Measurements from ENCODE around the gene PPARG.

The PPARG gene

DNA sequence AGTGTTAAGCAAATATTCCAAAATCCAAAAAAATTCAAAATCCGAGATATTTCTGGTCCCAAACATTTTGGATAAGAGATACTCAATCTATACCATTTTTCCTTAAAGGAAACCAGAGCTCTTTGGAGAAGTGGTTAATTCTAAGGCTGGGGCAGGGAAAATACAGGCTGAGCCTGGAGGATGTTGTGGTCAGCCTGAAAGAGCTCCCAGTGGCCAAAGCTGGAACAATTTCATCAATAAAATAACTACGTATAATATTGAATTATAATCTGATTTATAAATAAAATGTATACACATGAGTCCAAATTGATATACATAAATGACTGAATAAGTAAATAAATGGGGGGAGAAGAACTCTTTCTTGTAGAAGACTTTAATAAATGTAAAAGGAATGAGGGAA, 24.6 kb downstream of the PPARG start:
- no peak for DNase-seq

DNA sequence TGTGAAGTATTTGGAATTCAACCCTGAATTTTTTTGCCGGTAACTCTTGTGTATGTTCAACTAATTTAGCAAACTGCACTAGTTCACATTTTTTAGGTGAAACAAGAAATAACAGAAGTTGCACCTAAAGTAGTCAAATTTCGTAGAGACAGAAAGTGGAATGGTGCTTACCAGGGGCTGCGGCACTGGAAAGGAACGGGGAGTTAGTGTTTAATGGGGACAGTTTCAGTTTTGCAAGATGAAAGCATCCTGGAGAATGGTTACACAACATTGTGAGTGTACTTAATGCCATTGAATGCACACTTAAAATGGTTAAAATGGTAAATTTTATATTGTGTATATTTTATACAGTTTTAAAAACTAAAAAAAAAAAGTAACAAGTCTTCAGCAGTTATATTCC, 27.4 kb downstream of the PPARG start:
- DNase-seq = no peak

DNA sequence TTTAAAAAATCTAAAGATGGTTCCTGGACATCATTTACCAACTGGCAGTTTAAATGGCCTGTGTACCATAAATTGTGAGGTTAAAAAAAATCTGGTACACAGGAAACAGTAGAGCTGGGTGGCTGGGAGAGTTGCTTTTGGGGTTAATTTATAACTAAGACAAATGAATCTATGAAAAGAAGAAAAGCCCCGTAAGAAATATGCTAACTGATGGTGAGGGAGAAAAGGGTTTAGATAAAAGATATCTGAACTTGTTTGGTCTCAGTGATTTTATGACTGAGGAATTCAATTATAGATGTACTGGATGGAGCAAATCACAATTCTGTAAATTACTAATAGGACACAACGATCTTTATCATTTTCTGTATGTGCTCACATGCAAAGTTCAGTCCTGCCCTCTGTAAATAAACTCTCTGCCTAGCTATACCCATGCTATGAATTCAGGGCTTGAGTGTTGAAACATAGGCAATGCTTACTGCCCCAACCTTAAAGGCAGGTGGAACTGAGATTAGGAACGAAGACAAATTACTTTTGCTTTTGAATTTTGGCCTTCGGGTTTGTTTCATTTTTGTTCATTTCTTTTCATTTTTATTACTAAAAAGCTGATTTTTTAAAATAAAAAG, 28.0 kb downstream of the PPARG start:
- no peak for DNase-seq

DNA sequence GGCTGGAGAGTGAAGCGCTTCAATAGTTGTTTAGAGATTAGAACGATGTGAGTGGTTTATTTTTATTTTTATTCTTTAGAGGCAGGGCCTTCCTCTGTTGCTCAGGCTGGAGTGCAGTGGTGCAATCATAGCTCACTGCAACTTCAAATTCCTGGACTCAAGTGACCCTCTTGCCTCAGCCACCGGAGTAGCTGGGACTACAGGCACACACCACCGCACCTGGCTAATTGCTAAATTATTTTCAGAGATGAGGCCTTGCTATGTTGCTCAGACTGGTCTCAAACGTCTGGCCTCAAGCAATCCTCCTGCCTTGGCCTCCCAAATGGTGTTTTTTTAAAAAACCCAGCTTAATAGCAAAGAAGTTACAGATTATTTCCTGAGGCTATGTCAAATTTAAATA, 29.0 kb downstream of the PPARG start:
- no peak for DNase-seq

DNA sequence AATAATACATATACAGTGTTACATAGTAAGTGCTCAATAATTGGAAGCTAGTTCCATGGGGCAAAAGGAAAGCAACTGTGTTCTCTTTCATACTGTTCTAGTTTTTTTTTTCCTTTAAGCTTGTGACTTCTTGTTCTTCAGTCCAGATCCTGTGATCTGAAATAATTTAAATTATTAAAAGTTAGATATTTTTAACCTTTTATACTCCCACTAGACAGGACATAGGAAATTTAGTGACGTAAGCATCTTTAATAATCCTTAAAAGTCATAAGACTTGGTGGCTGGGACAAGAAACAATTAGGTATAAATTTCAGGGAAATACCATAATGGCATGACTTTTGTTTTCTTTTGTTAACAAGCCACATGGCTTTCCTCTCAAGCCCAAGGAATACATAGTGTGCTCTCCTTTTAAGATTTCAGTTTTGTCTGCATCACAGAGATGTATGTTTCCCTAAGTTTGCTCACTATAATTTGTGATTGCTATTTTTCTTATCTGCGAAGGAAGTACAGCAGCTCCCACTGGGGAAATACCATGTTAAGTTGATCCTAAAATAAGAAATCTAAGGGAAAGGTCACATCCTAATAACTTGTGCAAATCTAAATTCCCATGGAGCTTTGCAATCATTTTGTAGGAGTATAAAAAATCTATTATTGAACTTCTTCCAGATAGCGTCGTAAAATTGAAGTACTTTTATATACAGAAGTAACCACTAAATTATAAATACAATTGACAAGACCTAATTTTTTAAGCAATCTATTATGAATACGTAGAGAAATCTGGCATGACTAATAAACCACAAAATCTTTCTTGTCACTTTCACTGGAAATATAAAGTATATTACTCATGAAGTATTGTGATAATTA, 30.1 kb downstream of the PPARG start:
- DNase-seq = no peak

DNA sequence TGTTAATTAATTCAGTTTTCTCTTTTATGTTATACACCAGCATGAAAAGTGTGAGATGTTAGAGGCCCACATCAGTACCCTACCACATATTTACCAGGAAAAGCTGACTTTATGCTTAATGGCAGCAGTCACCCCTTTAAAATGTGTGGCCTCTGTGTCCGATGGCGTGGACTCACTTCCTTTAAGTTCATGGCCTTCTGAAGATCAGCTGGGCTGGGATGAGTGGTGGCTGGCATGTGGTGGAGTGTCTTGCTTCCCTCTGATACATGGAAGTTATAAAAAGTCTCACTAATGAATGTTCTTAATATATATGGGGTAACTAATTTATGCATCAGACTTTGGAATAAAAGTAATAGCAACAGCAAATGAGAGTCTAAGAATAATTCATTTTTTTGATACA, 32.1 kb downstream of the PPARG start:
- DNase-seq = no peak

DNA sequence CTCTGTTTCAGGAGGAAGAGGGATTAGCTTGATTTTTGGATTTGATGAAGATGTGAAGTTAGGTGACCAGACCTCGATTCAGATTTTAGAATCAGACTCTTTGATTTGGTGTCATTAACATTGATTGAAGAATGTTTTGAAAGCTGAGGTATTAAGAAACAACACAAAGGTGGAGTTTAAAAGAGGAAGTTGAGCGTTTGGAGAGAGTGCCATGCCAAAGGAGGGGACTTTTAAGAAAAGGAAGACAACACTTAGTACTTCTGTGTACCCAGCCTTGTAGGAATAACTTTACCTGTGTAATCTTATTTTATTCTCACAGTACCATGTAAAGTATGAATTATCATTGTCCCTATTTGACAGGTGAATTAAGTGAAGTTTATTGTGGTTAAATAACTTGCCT, 34.4 kb downstream of the PPARG start:
- no peak for DNase-seq

DNA sequence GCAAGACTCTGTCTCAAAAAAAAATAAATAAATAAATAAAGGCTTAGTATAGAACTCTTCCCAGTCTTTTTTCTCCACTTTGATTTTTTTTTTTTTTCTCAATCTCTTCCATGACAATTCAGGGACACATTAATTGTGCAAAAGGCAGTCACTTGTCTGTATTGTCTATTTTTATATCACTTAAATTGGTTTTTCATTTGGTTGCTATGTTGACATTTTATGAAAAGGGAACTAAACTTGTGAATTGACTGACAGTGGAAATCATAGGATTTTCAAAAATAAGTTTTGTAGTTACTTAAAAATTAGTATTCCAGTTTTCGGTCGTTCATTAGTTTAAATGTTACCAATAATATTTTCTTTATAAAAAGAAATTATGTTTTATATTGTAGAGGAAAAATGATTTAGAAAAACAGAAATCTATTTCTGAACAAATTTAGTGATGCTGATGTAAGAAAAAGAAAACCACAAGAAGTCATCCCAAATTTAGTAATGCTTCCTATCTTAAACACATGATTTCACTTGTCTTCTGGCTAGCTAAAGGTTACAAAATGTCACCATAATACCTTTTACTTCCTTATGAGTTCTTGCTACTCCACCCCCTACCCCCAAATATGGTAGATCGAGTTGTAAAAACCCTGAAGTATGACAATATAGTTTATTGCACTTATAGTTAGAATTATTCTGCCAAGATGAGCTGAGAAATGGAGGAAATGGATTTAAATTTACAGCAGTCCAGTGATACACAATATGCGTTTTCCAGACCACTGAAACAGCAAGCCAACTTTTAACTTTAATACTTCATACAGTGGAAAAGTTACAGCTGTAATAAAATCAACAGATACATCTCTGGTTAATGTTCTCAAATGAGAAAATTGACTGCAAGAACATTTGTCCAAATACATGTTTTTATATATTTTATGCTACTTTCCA, 37.0 kb downstream of the PPARG start:
- no peak for DNase-seq

DNA sequence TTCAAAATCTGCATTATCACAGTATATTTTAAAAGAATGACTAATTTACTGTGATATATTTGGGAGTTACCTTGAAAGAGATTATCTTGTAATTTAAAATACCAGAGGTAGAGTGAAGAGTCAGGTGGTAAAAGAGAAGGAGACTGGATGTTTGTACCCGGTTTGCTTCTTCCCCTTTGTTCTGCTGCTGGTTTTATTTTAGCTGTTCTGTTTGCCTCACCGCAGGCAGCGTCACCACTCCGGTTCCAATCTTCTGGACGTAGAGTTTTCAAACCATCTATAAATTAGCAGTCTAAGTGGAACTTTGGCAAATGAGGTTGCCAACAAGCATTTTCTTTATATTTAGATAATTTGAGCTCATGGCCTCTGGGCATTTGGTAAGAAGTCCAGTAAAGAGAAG, 38.2 kb downstream of the PPARG start:
- DNase-seq = no peak

DNA sequence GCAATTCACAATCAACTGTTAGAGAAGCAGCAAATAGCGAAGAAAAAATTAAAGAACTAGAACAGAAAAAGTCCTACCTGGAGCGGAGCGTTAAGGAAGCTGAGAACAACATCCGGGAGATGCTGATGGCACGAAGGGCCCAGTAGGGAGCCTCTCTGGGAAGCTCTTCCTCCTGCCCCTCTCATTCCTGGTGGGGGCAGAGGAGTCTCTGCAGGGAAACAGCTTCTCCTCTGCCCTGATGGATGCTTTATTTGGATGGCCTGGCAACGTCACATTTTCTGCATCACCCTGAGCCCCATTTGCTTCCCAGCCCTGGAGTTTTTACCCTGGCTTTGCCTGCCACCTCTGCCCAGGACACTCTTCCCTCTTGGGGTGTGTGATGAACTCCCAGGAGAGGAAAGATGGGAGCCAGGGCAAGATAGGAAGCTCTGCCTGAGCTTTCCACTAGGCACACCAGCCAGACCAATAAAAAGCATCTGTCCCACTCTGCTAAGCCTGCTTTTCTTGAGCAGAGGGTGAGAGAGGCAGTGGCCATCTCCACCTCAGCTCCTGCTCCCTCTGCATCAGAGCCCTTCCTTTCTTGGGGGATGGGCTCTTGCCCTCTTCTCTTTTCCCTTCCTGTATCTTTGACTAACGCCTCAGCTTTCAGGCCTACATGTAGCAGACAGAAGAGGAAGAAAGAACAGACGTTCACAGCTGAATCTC, 39.4 kb downstream of the PPARG start:
- DNase-seq = no peak

DNA sequence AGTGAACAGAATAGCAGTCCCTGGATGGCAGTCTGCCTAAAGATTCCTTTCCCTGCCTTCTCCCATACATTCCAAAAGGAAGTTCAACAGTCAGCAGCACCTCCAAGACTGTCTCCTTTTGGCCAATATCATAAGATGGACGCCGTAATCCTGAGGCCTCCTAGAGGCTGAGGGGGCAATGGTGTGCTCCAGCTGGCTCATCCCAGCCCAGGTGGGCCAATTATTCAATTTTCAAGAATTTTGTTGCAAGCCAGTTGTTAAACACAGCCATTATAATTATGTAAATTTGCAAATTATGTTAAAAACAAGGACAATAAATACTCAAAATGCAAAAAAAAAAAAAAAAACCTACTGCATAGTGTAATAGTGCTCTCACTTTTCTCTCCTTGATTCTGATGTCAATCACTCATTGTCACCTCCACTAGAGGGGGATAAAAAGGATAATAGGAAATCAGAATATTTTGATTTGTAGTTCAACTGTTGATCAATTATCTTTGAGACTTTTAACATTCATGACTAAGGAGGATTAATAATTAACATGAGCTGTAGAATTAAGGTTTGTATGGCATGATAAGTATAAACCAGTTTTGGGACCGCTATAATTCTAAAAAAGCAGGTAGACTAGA, 40.1 kb downstream of the PPARG start:
- no peak for DNase-seq

DNA sequence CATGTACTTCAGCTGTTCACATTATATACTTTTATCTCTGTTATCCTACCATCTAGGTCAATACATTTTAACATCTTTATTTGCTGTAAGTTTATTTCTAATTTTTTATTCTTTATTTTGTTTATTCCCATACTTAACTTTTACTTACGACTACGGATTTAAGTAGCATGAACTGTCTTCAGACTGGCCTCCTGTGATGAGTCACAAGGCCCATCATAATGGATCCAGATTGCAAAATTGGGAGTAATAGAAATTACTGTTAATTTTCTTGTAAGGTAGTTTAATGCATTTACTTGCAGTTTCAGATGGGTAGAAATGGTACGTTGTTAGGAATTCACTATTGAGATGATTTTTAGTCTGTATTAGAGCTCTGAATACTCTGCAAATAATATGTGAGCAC, 45.9 kb downstream of the PPARG start:
- no peak for DNase-seq

DNA sequence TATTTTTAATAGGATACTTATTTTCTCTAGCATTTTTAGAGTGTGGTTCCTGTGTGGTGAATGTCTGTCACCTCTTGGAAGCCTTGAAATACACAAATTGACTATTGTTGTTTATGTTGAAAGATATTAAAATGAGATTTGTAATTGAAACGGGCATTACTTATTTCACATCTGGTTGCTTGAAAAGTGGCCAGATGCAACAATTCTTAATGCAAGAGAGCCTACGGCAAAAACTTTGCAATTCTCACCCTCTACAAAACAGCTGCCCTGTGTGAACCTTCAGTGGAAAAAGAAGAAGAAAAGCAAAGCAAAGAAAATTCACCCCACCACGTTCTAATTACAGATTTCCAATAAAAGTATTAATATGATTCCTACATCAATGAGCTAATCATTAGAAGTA, 46.6 kb downstream of the PPARG start:
- no peak for DNase-seq

DNA sequence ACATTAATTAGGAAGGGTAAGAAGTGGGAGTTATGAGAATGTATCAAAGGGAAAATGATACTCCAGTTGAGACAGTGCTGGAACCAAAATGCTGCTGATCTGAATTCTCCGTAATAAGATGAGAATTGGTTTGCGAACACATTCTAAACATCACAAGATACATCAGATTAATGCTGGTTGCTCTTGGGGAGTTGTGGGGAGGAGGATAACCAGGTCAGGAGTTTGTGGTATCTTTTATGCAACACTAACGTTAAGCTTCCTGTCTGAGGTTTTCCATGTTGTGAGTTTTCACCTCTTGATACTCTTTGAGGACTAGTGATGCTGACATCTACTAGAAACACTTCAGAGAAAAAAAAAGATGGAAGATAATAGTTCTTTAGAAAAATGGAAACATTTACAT, 47.2 kb downstream of the PPARG start:
- DNase-seq = no peak

DNA sequence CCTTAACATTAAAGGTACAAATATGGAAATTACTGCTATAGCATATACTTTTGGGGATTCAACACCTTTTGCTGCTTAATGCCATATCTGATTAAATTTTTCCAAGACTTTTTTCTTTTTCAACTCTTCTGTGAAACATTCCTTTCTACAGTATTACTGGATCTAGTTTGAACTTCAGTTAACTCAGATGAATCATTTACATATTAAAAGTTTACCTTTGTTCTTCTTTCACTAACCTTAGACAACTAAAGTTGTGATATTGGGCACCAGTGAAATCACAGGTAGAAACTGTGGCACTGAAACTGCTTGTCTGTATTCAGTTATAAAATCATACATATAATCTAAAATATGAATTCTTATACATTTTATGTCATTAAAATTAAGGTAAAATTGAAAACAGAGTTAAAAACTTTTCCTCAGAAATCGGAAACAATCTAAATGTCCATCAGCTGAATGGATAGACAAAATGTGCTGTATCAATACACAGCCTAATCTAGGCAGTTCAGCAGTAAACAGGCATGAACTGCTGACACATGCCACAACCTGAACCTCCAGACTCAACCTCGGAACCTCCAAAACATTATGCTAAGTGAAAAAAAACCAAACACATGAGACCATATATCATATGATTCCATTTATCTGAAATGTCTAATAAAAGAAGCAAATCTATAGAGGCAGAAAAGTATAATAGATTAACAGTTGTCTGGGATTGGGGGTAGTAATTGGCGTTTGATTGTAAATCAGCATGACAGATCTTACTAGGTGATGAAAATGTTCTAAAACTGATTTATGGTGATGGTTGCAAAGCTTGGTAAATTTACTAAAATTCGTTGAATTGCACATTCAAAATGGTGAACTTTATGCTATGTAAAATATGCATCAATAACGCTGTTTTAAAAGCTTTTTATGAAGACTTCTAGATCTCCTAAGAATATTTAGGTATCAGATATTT, 50.0 kb downstream of the PPARG start:
- DNase-seq = no peak

DNA sequence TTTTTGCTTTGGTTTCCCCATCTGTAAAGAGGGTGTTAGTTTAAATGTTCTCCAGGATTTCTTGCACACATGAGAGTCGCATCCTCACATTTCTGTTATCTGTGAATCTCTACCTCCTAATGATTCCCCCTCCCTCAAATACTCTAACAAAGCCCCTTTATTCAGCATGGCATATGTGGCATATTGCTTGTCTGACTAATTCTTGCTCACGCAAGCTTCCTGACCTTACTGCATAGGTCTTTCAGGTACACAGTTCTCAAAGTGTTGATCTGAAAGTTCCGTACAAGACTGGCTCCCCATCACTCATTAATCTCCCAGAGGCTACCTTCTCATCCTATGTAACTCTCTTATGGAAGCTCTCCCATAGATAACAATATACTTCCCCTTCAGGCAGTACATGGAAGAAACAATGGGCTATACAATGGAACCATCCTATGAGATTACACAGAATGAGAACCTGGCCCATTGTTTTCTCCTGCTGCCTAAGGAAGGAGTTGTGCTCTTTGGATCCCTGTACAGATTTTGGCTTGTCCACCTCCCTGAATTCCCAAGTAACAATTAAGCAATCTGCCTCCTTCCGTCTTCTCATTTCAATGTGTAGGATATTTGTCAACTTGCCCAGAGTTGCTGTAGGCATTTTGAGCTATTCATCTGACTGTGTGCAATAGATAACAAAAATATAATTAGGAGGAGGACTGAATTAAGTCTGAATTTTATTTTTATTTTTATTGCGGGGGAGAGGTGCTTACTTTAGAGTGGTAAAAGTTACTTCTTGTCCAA, 51.0 kb downstream of the PPARG start:
- no peak for DNase-seq

DNA sequence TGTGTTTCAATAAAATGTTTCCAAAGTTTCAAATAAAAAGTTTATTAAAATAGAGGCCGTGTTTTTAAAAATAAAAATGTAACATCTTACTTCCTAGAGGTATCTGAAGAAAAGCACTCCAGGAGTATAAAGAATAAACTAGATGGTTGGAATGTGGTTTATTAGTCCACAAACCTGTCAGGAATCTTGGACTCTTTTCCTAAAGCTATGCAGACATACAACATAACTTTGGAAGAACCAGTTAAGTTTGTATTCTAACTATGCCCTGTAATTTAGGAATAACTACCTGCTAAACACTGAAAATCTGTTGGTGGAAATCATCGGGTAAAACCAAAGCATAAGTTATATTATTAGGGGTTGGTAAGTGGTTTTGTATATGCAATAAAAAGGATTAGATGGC, 51.6 kb downstream of the PPARG start:
- no peak for DNase-seq

DNA sequence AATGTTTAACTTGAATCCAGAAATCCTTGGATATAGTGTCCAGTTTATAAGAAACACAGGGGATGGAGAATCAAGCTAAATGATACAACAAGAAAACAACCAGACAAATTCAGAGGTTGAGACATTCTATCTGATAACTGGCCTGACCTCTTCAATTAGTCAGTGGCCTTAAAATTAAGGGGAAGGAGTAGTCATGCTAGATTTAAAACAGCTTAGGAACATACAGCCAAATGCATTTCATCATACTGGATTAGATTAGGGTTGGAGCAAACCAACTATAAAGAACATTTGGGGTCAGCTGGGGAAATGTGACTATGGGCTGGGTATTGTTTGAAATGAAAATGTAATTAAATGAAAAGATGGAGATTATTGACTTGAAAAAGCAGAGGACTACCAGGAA, 53.3 kb downstream of the PPARG start:
- DNase-seq = no peak

DNA sequence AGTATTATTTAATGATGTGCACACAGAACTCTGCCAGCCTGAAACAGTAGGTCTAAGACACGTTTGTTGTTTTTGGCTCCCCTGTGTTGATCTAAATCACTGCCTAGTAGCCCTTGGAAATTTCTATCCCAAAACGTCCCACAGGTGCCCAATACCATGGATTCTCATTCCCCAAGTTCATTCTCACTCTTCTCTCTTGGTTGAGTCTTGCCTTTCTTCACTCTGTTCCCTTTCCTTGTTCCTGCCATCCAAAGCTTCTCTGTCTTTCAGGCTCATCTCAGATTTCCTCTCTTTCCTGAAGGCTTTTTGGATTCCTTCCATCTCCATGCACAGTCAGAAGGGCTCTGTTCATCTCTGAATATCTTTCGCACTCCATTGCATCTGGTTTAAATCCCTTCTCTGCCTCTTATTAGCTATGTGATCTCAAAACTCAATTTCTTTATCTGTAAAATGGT, 54.2 kb downstream of the PPARG start:
- no peak for DNase-seq

DNA sequence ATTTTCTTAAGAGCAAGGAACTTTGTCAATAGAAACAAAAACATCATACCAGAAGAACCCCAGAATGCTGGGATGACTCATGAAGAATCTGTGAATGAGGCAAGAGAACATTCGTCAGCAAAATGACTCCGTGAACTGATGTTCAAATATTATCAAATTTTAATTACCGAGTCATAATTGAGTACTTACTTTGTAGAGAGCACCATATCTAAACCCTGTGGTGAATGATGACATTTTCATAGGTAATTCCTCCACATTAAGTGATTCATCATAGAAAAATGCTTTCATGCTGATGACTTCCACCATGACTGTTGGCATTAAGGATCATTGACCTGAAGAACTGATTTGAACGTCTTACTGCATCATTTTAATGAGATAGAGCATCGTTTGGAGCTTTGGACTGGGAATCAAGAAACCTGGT, 56.3 kb downstream of the PPARG start:
- DNase-seq = no peak
